ENCODE data around the gene PITPNM3.

The PITPNM3 gene

DNA sequence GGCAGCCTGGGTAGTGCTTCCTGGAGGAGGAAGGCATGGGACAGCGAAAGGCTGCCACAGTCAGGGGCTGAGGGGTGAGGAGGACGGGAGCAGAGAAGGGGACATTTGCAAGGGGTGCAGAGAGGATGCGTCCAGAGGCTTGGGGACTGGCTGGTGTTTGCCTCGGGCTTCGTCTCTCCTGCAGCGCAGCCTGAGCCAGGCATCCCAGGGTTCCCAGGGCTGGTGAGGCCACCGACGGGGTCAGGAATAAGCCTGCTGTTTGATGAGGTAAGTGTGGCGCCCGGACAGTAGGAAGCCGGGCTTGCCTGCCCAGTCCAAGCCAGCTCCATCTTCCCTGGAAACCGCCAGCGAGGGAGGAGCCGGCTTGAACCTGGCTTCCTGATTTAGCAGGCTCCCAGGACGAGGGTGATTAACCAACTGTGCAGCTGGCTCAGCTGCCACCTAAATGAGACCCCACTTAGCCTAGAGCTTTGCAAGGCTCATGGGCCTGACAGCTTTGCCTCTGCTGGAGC lies 47.8 kb downstream of the PITPNM3 start:
- Histone ChIP-seq H3K4me2 (ENCODE audit: low read length) (no peak overlapping the region), H2AFZ (no peak overlapping the region), H3K79me2 (no peaks in the 10 kb centered on the region), H3K27me3 (ENCODE audit: control insufficient read depth, insufficient read depth, low read length) (no peaks in the 10 kb centered on the region), H3K27ac (no peak overlapping the region), H3K36me3 (ENCODE audit: control insufficient read depth, insufficient read depth, low read length) (no peaks in the 10 kb centered on the region), H3K9me3 (ENCODE audit: control insufficient read depth, low read length) (no peaks in the 10 kb centered on the region), H3K9ac (no peak overlapping the region), H3K4me1 (no peaks in the 10 kb centered on the region), H3K4me3 (ENCODE audit: low read depth, low read length) (no peak overlapping the region)
- TF ChIP-seq, protein P1, sequence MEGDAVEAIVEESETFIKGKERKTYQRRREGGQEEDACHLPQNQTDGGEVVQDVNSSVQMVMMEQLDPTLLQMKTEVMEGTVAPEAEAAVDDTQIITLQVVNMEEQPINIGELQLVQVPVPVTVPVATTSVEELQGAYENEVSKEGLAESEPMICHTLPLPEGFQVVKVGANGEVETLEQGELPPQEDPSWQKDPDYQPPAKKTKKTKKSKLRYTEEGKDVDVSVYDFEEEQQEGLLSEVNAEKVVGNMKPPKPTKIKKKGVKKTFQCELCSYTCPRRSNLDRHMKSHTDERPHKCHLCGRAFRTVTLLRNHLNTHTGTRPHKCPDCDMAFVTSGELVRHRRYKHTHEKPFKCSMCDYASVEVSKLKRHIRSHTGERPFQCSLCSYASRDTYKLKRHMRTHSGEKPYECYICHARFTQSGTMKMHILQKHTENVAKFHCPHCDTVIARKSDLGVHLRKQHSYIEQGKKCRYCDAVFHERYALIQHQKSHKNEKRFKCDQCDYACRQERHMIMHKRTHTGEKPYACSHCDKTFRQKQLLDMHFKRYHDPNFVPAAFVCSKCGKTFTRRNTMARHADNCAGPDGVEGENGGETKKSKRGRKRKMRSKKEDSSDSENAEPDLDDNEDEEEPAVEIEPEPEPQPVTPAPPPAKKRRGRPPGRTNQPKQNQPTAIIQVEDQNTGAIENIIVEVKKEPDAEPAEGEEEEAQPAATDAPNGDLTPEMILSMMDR (IDR thresholded peaks at IDR 0.05): no peak

DNA sequence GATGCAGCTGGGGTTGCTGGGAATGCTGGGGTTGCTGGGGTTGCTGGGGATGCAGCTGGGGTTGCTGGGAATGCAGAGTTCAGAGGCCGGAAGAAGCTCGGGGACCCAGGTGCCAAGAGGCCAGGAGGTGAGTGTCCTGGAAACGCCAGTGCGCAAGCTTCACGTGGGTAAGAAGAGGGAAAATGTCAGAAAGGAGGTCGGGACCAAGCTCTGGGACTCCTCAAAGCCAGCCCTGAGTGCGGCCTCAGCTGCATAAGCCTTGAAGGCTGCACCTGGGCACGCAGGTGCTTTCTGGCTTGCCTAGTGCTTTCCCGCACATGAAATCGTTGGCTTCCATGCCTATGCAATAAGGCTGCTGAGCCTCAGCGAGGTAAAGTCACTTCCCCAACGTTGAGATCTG lies 48.3 kb downstream of the PITPNM3 start:
- Histone ChIP-seq H3K9me3 (ENCODE audit: control insufficient read depth, low read length) (no peaks in the 10 kb centered on the region), H3K4me3 (ENCODE audit: low read depth, low read length) (no peak overlapping the region), H3K79me2 (no peaks in the 10 kb centered on the region), H3K36me3 (ENCODE audit: control insufficient read depth, insufficient read depth, low read length) (no peaks in the 10 kb centered on the region), H3K27me3 (ENCODE audit: control insufficient read depth, insufficient read depth, low read length) (no peaks in the 10 kb centered on the region), H2AFZ (no peak overlapping the region), H3K27ac (no peak overlapping the region), H3K4me2 (ENCODE audit: low read length) (no peak overlapping the region), H3K9ac (no peak overlapping the region), H3K4me1 (no peaks in the 10 kb centered on the region)
- TF ChIP-seq, protein P1 (IDR thresholded peaks at IDR 0.05): no peak

DNA sequence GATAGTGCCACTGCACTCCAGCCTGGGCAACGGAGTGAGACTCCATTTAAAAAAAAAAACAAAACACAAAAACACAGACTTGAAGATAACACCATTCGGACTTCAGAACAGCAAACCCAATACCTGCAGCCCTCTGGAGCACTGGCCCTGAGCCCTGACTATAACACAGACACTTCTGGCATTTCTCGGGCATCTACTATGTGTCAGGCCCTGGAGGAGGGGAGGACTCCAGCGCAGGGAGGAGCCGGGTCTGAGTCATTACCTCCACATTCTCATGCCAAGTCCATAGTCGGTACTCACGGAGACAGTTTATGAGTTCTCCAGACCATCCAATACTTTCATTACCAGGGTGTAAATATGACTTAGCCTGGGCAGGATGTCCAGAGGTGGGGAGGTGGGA lies 48.8 kb downstream of the PITPNM3 start:
- Histone ChIP-seq H3K4me3 (ENCODE audit: low read depth, low read length) (no peak overlapping the region), H3K9ac (no peak overlapping the region), H3K36me3 (ENCODE audit: control insufficient read depth, insufficient read depth, low read length) (no peaks in the 10 kb centered on the region), H3K27me3 (ENCODE audit: control insufficient read depth, insufficient read depth, low read length) (no peaks in the 10 kb centered on the region), H3K9me3 (ENCODE audit: control insufficient read depth, low read length) (no peaks in the 10 kb centered on the region), H3K27ac (no peak overlapping the region), H3K4me1 (no peaks in the 10 kb centered on the region), H3K79me2 (no peaks in the 10 kb centered on the region), H2AFZ (no peak overlapping the region), H3K4me2 (ENCODE audit: low read length) (no peak overlapping the region)
- TF ChIP-seq, protein P1 (IDR thresholded peaks at IDR 0.05): no peak

GRCh38 chr17:6506679-6507231 lies 49.6 kb downstream of the PITPNM3 start:
- Histone ChIP-seq H3K27me3 (ENCODE audit: control insufficient read depth, insufficient read depth, low read length) (no peaks in the 10 kb centered on the region), H3K4me3 (ENCODE audit: low read depth, low read length) (no peak overlapping the region), H3K36me3 (ENCODE audit: control insufficient read depth, insufficient read depth, low read length) (no peaks in the 10 kb centered on the region), H2AFZ (no peak overlapping the region), H3K9ac (no peak overlapping the region), H3K9me3 (ENCODE audit: control insufficient read depth, low read length) (no peaks in the 10 kb centered on the region), H3K27ac (no peak overlapping the region), H3K4me1 (no peaks in the 10 kb centered on the region), H3K79me2 (no peaks in the 10 kb centered on the region), H3K4me2 (ENCODE audit: low read length) (no peak overlapping the region)
- TF ChIP-seq, protein P1 (IDR thresholded peaks at IDR 0.05): no peak
